ENCODE data around the gene CEP44. TPM values are rescaled to one million over a fixed set of nuclear protein-coding genes. Genes with fewer than 3 reads are reported as not detected.
"Not testable (repeated sequence)": the region's sequence is repeated elsewhere in the genome, so short reads cannot be mapped to it uniquely, and the experiment has no call there.

Gene CEP44
- total RNA-seq, 2 donors from 2014 or later: 14.2 to 15.3 TPM

- DNase-seq: no peak
- no peak for TF ChIP-seq CTCF (IDR thresholded peaks at IDR 0.05)
Measured at GRCh38 chr4:174286870-174287269, 3.2 kb downstream of the CEP44 start.

GRCh38 chr4:174292473-174292872 lies 8.8 kb downstream of the CEP44 start:
- no peaks in the 10 kb centered on the region for H3K27me3 ChIP-seq
- H3K9ac ChIP-seq (ENCODE audit: low read depth in 2 of 2, low read length in 2 of 2): no peak overlapping the region
- intact Hi-C loops (cut with DNase I): no loop called here
- TF ChIP-seq CTCF (IDR thresholded peaks at IDR 0.05): no peak
- no peak overlapping the region for H3K4me3 ChIP-seq
- H3K4me1 ChIP-seq: no peaks in the 10 kb centered on the region
- no peak overlapping the region for H3K27ac ChIP-seq
- no peak for DNase-seq
- H3K36me3 ChIP-seq: no peaks in the 10 kb centered on the region
- H3K9me3 ChIP-seq: no peaks in the 10 kb centered on the region

More at GRCh38 chr4:174286870-174287269, 3.2 kb downstream of the CEP44 start:
- H3K27ac ChIP-seq: no peak overlapping the region
- H3K4me3 ChIP-seq: no peak overlapping the region
- peaks cover 3% of the 10 kb centered on the region for H3K4me1 ChIP-seq
- intact Hi-C loops (cut with DNase I): no loop called here
- no peak overlapping the region for H3K9ac ChIP-seq (ENCODE audit: low read depth in 2 of 2, low read length in 2 of 2)
- no peaks in the 10 kb centered on the region for H3K36me3 ChIP-seq
- no peaks in the 10 kb centered on the region for H3K27me3 ChIP-seq
- H3K9me3 ChIP-seq: no peaks in the 10 kb centered on the region

GRCh38 chr4:174294641-174295040 lies 10.9 kb downstream of the CEP44 start:
- H3K4me3 ChIP-seq; H3K4me1 ChIP-seq; H3K9ac ChIP-seq (ENCODE audit: low read depth in 2 of 2, low read length in 2 of 2); H3K27me3 ChIP-seq; DNase-seq; H3K9me3 ChIP-seq; intact Hi-C loops (cut with DNase I); H3K27ac ChIP-seq; H3K36me3 ChIP-seq: not testable (repeated sequence)

GRCh38 chr4:174295142-174295541 lies 11.4 kb downstream of the CEP44 start:
- H3K9ac ChIP-seq (ENCODE audit: low read depth in 2 of 2, low read length in 2 of 2); DNase-seq; H3K9me3 ChIP-seq; H3K27ac ChIP-seq; H3K36me3 ChIP-seq; H3K4me3 ChIP-seq; H3K27me3 ChIP-seq; H3K4me1 ChIP-seq; intact Hi-C loops (cut with DNase I): not testable (repeated sequence)

- intact Hi-C loops (cut with DNase I): no loop called here
- no peaks in the 10 kb centered on the region for H3K36me3 ChIP-seq
Measured at GRCh38 chr4:174303687-174304086, 20.0 kb downstream of the CEP44 start.

GRCh38 chr4:174304664-174305063 lies 21.0 kb downstream of the CEP44 start:
- Histone ChIP-seq H3K9ac (ENCODE audit: low read depth in 2 of 2, low read length in 2 of 2) (no peak overlapping the region), H3K36me3 (no peaks in the 10 kb centered on the region), H3K4me3 (no peak overlapping the region), H3K27me3 (no peaks in the 10 kb centered on the region), H3K9me3 (no peaks in the 10 kb centered on the region), H3K27ac (no peak overlapping the region), H3K4me1 (no peaks in the 10 kb centered on the region)
- TF ChIP-seq CTCF (IDR thresholded peaks at IDR 0.05): no peak
- intact Hi-C loops (cut with DNase I): no loop called here
- DNase-seq: no peak

More at GRCh38 chr4:174303687-174304086, 20.0 kb downstream of the CEP44 start:
- no peak for TF ChIP-seq CTCF (IDR thresholded peaks at IDR 0.05)
- Histone ChIP-seq H3K27me3 (no peaks in the 10 kb centered on the region), H3K9me3 (no peaks in the 10 kb centered on the region), H3K4me3 (no peak overlapping the region), H3K27ac (no peak overlapping the region), H3K9ac (ENCODE audit: low read depth in 2 of 2, low read length in 2 of 2) (no peak overlapping the region), H3K4me1 (no peaks in the 10 kb centered on the region)
- DNase-seq: no peak

GRCh38 chr4:174305961-174306360 lies 22.2 kb downstream of the CEP44 start:
- H3K27me3 ChIP-seq: no peaks in the 10 kb centered on the region
- DNase-seq: no peak
- no peak for TF ChIP-seq CTCF (IDR thresholded peaks at IDR 0.05)
- no peaks in the 10 kb centered on the region for H3K9me3 ChIP-seq
- H3K36me3 ChIP-seq: no peaks in the 10 kb centered on the region
- intact Hi-C loops (cut with DNase I): no loop called here
- no peak overlapping the region for H3K27ac ChIP-seq
- H3K9ac ChIP-seq (ENCODE audit: low read depth in 2 of 2, low read length in 2 of 2): no peak overlapping the region
- no peaks in the 10 kb centered on the region for H3K4me1 ChIP-seq
- no peak overlapping the region for H3K4me3 ChIP-seq

Data from colonic mucosa (tissue), 4 donors.